Motor neuron (in vitro differentiated cells): ENCODE results near the gene MIDN. TPM values are rescaled to one million over a fixed set of nuclear protein-coding genes. Genes with fewer than 3 reads are reported as not detected.
A peak's percentile ranks its signal among the peaks of the same experiment; 100 is the strongest.

Source experiments
- ATAC-seq, 8 experiments: fragments of 200-7000 bp; cut with Tn5 transposase; replicated peaks in 6 of 8; 2 replicates each; pipeline ENCODE4 v1.8.0; 2021; ENCODE audit warnings: mild to moderate bottlenecking in 8 of 8, moderate library complexity in 8 of 8
- H3K27ac ChIP-seq, 2 donors: fragments of 250-450 bp; sonication (Bioruptor Pico); 2 replicates each; pipeline ENCODE4 v1.9.0; 2021; ENCODE audit warnings: antibody characterized with exemption in 2 of 2, mild to moderate bottlenecking in 2 of 2, moderate library complexity in 1 of 2
- H3K4me1 ChIP-seq, 2 donors: fragments of 250-450 bp; sonication (Bioruptor Pico); replicated peaks in 1 of 2; 2 replicates each; pipeline ENCODE4 v1.6.1; 2021; ENCODE audit warnings: antibody characterized with exemption in 2 of 2, mild to moderate bottlenecking in 2 of 2, moderate library complexity in 1 of 2
- H3K4me3 ChIP-seq, 5 donors: fragments of 250-450 bp; sonication (Bioruptor Pico); 2 replicates each; pipeline ENCODE4 v1.9.0; 2021; ENCODE audit warnings: antibody characterized with exemption in 5 of 5, mild to moderate bottlenecking in 5 of 5, moderate library complexity in 4 of 5
- WGBS, 10 experiments: fragments of 450-650 bp; shearing (Covaris generic); methylation state at CpG; one replicate each; pipeline ENCODE4 v1.0.0; 2022; 5-methylcytosine and 5-hydroxymethylcytosine counted together
- in situ Hi-C, 9 experiments: fragments of 400-800 bp; cut with MboI; loops; one replicate each; pipeline ENCODE4 v1.15.0; 2021; ENCODE audit warnings: low sequenced_read_pairs in 9 of 9, low pct_unique_long_range_greater_than_20kb in 2 of 9; ENCODE audit not compliant: unreplicated experiment in 9 of 9
- total RNA-seq, 8 experiments: library from RNA; unstranded; fragments of 300-600 nt; gene quantifications; 2 replicates each; pipeline versions ENCODE4 v1.2.3 to v1.2.4, GENCODE V29; 2022

Gene MIDN
- total RNA-seq, 8 experiments from 2014 or later: 15.0 to 78.9 (median 35.1) TPM

- H3K27ac ChIP-seq: peak overlapping the region; percentile 84 to 90
- ATAC-seq: peak in 7 of 8 experiments; percentile 1 to 20 (median 10)
- WGBS, 10 experiments: 0 to 80% (median 40%) methylated on average over 1 to 6 of the region's 26 CpGs; no CpG with 5 or more reads in 5 of the 10 experiments
- H3K4me1 ChIP-seq: peaks cover 61 to 69% of the 10 kb centered on the region in 2 donors
- H3K4me3 ChIP-seq: peak overlapping the region in 1 of 5 donors; percentile 46
- in situ Hi-C loops: no loop called here
These were observed 16.6 kb downstream of the MIDN start for GRCh38 chr19:1264801-1265614.

- in situ Hi-C loops: no loop called here
- 0 to 32% (median 30%) methylated on average over 1 to 7 of the region's 28 CpGs; no CpG with 5 or more reads in 7 of the 10 experiments for WGBS, 10 experiments
- H3K4me3 ChIP-seq: peak overlapping the region in 4 of 5 donors; percentile 38 to 46 (median 42)
- ATAC-seq: peak in 7 of 8 experiments; percentile 3 to 31 (median 19)
- H3K27ac ChIP-seq: peak overlapping the region; percentile 84 to 90
- peaks cover 60 to 68% of the 10 kb centered on the region in 2 donors for H3K4me1 ChIP-seq
These were observed 17.3 kb downstream of the MIDN start for GRCh38 chr19:1265615-1266128.

- WGBS, 10 experiments: 26 to 28% methylated on average over 4 to 8 of the region's 84 CpGs; no CpG with 5 or more reads in 8 of the 10 experiments
- peak overlapping the region; percentile 84 to 90 for H3K27ac ChIP-seq
- peak; percentile 9 to 38 (median 32) for ATAC-seq
- peak overlapping the region; percentile 36 to 46 (median 42) for H3K4me3 ChIP-seq
- in situ Hi-C loops: no loop called here
- H3K4me1 ChIP-seq: peaks cover 64 to 73% of the 10 kb centered on the region in 2 donors
These were observed 17.9 kb downstream of the MIDN start for GRCh38 chr19:1266129-1266915.

- peak overlapping the region; percentile 36 to 46 (median 42) for H3K4me3 ChIP-seq
- in situ Hi-C loops: no loop called here
- peak overlapping the region; percentile 84 to 90 for H3K27ac ChIP-seq
- WGBS, 10 experiments: 0 to 16% (median 8%) methylated on average over 1 to 18 of the region's 59 CpGs; no CpG with 5 or more reads in 5 of the 10 experiments
- peak; percentile 2 to 25 (median 12) for ATAC-seq
- H3K4me1 ChIP-seq: peaks cover 58 to 67% of the 10 kb centered on the region in 2 donors
These were observed 18.6 kb downstream of the MIDN start for GRCh38 chr19:1266916-1267476.

- Histone ChIP-seq H3K27ac (peak overlapping the region; percentile 84 to 90), H3K4me3 (peak overlapping the region; percentile 36 to 46 (median 42)), H3K4me1 (peaks cover 51 to 61% of the 10 kb centered on the region in 2 donors)
- WGBS, 10 experiments: 0 to 100% (median 35%) methylated on average over 1 to 2 of the region's 35 CpGs; no CpG with 5 or more reads in 4 of the 10 experiments
- in situ Hi-C loops: no loop called here
- peak in 5 of 8 experiments; percentile 6 to 26 (median 17) for ATAC-seq
These were observed 19.3 kb downstream of the MIDN start for GRCh38 chr19:1267477-1268225.

- Histone ChIP-seq H3K4me1 (peaks cover 48 to 54% of the 10 kb centered on the region in 2 donors), H3K4me3 (peak overlapping the region in 4 of 5 donors; percentile 4 to 97 (median 66)), H3K27ac (peak overlapping the region; percentile 84 to 90)
- in situ Hi-C loops: no loop called here
- ATAC-seq: no peak
- 17 to 100% (median 71%) methylated on average over 1 to 7 of the region's 40 CpGs; no CpG with 5 or more reads in 2 of the 10 experiments for WGBS, 10 experiments
These were observed 20.1 kb downstream of the MIDN start for GRCh38 chr19:1268226-1269064.

GRCh38 chr19:1269065-1269477, 20.7 kb downstream of the MIDN start, which contains the start of gene CIRBP:
Gene CIRBP, plus strand, starts transcription at chr19:1269332. Its CDS starts 1,602 bp downstream, at chr19:1270934.
- Histone ChIP-seq H3K4me1 (peaks cover 51 to 54% of the 10 kb centered on the region in 2 donors), H3K27ac (peak within 1 kb of the TSS; percentile 100), H3K4me3 (peak within 1 kb of the TSS; percentile 94 to 98 (median 96))
- no CpG with 5 or more reads among the region's 50 CpGs for WGBS, 10 experiments
- ATAC-seq: peak; percentile 34 to 68 (median 59)
- in situ Hi-C loops: no loop called here

GRCh38 chr19:1269478-1270212, 21.3 kb downstream of the MIDN start:
- H3K27ac ChIP-seq: peak overlapping the region; percentile 100
- H3K4me1 ChIP-seq: peaks cover 53 to 55% of the 10 kb centered on the region in 2 donors
- ATAC-seq: peak; percentile 2 to 20 (median 7)
- in situ Hi-C loops: no loop called here
- H3K4me3 ChIP-seq: peak overlapping the region; percentile 94 to 98 (median 96)
- 0 to 3% (median 0%) methylated on average over 1 to 11 of the region's 64 CpGs; no CpG with 5 or more reads in 5 of the 10 experiments for WGBS, 10 experiments

GRCh38 chr19:1270213-1270853, 21.9 kb downstream of the MIDN start:
- peaks cover 51 to 52% of the 10 kb centered on the region in 2 donors for H3K4me1 ChIP-seq
- ATAC-seq: no peak
- peak overlapping the region; percentile 100 for H3K27ac ChIP-seq
- WGBS, 10 experiments: 0 to 47% (median 18%) methylated on average over 1 to 4 of the region's 8 CpGs; no CpG with 5 or more reads in 2 of the 10 experiments
- H3K4me3 ChIP-seq: peak overlapping the region; percentile 94 to 98 (median 96)
- in situ Hi-C loops: no loop called here

- Histone ChIP-seq H3K27ac (no peak overlapping the region), H3K4me1 (peaks cover 45% of the 10 kb centered on the region in 2 donors), H3K4me3 (peak overlapping the region in 3 of 5 donors; percentile 94 to 98 (median 97))
- in situ Hi-C loops: no loop called here
- no peak for ATAC-seq
- 36 to 100% (median 80%) methylated on average over 1 to 7 of the region's 26 CpGs; no CpG with 5 or more reads in 1 of the 10 experiments for whole genome bisulfite sequencing, 10 experiments
These were observed 22.6 kb downstream of the MIDN start for GRCh38 chr19:1270854-1271527.
